Spleen (tissue), 11 donors: ENCODE measurements around the gene CDCA5. TPM values are rescaled to one million over a fixed set of nuclear protein-coding genes. Genes with fewer than 3 reads are reported as not detected.

ENCODE experiments used
- DNase-seq: peaks from one replicate; pipeline ENCODE4 v3.0.0-alpha.2; 2020
- H3K27ac ChIP-seq, 8 donors: fragments of 200-600 bp; sonication (generic) in 7 of 8; 1 replicate in 4 of 8; 2 replicates in 4 of 8; pipeline versions ENCODE4 v1.5.0 to v1.8.0; 2016 to 2021; ENCODE audit warnings: inconsistent platforms in 4 of 8, mild to moderate bottlenecking in 4 of 8, moderate library complexity in 1 of 8
- H3K27me3 ChIP-seq, 7 donors: fragments of 200-600 bp; sonication (generic) in 6 of 7; replicated peaks in 1 of 7; 1 replicate in 4 of 7; 2 replicates in 3 of 7; pipeline versions ENCODE4 v1.5.0 to v1.8.0; 2016 to 2021; ENCODE audit warnings: inconsistent platforms in 3 of 7, mild to moderate bottlenecking in 1 of 7
- H3K36me3 ChIP-seq, 6 donors: fragments of 200-600 bp; sonication (generic) in 5 of 6; 1 replicate in 4 of 6; 2 replicates in 2 of 6; pipeline versions ENCODE4 v1.5.0 to v1.8.0; 2016 to 2021; ENCODE audit warnings: inconsistent platforms in 2 of 6
- H3K4me1 ChIP-seq, 6 donors: fragments of 200-600 bp; sonication (generic) in 5 of 6; 1 replicate in 3 of 6; 2 replicates in 3 of 6; pipeline versions ENCODE4 v1.5.0 to v1.8.0; 2016 to 2021; ENCODE audit warnings: inconsistent platforms in 3 of 6
- H3K4me3 ChIP-seq, 8 donors: fragments of 200-600 bp; sonication (generic) in 7 of 8; 1 replicate in 4 of 8; 2 replicates in 4 of 8; pipeline versions ENCODE4 v1.5.0 to v1.8.0; 2016 to 2021; ENCODE audit warnings: inconsistent platforms in 4 of 8, mild to moderate bottlenecking in 4 of 8, moderate library complexity in 2 of 8
- H3K9me3 ChIP-seq, 8 donors: fragments of 200-600 bp; sonication (generic) in 7 of 8; 1 replicate in 4 of 8; 2 replicates in 4 of 8; pipeline versions ENCODE4 v1.5.0 to v1.8.0; 2016 to 2021; ENCODE audit warnings: inconsistent platforms in 4 of 8
- POLR2A ChIP-seq, 3 donors: fragments of 450-650 bp; IDR thresholded peaks; one replicate each; pipeline ENCODE4 v1.5.1; 2017; ENCODE audit warnings: antibody characterized with exemption in 3 of 3, mild to moderate bottlenecking in 1 of 3
- POLR2AphosphoS5 ChIP-seq, 3 donors: sonication (generic); formaldehyde crosslinking; IDR thresholded peaks; one replicate each; pipeline ENCODE4 v1.5.1; 2017; ENCODE audit warnings: antibody characterized with exemption in 3 of 3
- WGBS, 5 donors: extraction: QIAGEN DNeasy Blood & Tissue Kit in 3 of 5; methylation state at CpG; one replicate each; pipeline versions ENCODE4 v1.1.5 to v1.1.7; 2013 to 2018; 5-methylcytosine and 5-hydroxymethylcytosine counted together
- intact Hi-C: fragments of 100-400 bp; cut with DNase I; formaldehyde crosslinking; loops from one replicate; pipeline ENCODE4 v1.15.0; 2023; ENCODE audit warnings: low total_unique reads
- polyA plus RNA-seq, 3 donors: library from polyadenylated mRNA; stranded (reverse); fragments of 200-250 nt; gene quantifications; one replicate each; pipeline ENCODE4 v1.2.1, GENCODE V29; 2013
- total RNA-seq, 7 donors: library from RNA; depleted of rRNA in 3 of 7; stranded (reverse); fragments of >200 nt in 3 of 7; fragmentation: NEBNext Ultra II Directional in 4 of 7; extraction: Animal tissue kit (Norgen Biotek cat#: 25700) in 4 of 7; gene quantifications; one replicate each; pipeline versions ENCODE4 v1.1.0 to v1.2.1, GENCODE V29; 2016 to 2021
- TF ChIP-seq, protein P1 (sequence below), 11 experiments: fragments of 200-600 bp in 7 of 11; fragments of 450-650 bp in 4 of 11; sonication (generic) in 4 of 11; IDR thresholded peaks in 8 of 11; conservative IDR thresholded peaks in 3 of 11; 1 replicate in 7 of 11; 2 replicates in 4 of 11; pipeline versions ENCODE4 v1.4.0 to v1.8.0; 2016 to 2021; ENCODE audit warnings: antibody characterized with exemption in 11 of 11, inconsistent platforms in 4 of 11, mild to moderate bottlenecking in 1 of 11
- donor health status: healthy with polysubstance abuse.
- donor health status: DM: no; HTN: no; CAD: no; lungs with moderate emphysema.
- donor health status: DM: no; HTN: no; CAD: no.
- donor health status: Bipolar disorder and iron deficiency.
- donor health status: healthy.
- donor health status: DM: no; HTN: no; CAD: no.
- donor health status: DM: yes; HTN: yes; CAD: no.

Gene CDCA5
- total and polyA plus RNA-seq, 10 donors, result 1.5 to 11.1 (median 5.3) TPM

- H3K4me1 ChIP-seq, result peaks cover 0 to 13% (median 6%) of the 10 kb centered on the region in 6 donors
- intact Hi-C loops, result no loop called here
- WGBS, 5 donors, result 87 to 92% (median 88%) methylated on average over 6 of the region's 6 CpGs
Observed at GRCh38 chr11:65056999-65057398, 26.8 kb downstream of the CDCA5 start.

GRCh38 chr11:65055538-65055937, 28.3 kb downstream of the CDCA5 start:
- Histone ChIP-seq H3K4me1 (peaks cover 0 to 13% (median 6%) of the 10 kb centered on the region in 6 donors), H3K27me3 (no peaks in the 10 kb centered on the region), H3K4me3 (no peak overlapping the region), H3K27ac (no peak overlapping the region), H3K36me3 (no peaks in the 10 kb centered on the region), H3K9me3 (no peaks in the 10 kb centered on the region)
- TF ChIP-seq POLR2A (IDR thresholded peaks at IDR 0.05) (no peak), POLR2AphosphoS5 (IDR thresholded peaks at IDR 0.05) (no peak)
- TF ChIP-seq, protein P1, sequence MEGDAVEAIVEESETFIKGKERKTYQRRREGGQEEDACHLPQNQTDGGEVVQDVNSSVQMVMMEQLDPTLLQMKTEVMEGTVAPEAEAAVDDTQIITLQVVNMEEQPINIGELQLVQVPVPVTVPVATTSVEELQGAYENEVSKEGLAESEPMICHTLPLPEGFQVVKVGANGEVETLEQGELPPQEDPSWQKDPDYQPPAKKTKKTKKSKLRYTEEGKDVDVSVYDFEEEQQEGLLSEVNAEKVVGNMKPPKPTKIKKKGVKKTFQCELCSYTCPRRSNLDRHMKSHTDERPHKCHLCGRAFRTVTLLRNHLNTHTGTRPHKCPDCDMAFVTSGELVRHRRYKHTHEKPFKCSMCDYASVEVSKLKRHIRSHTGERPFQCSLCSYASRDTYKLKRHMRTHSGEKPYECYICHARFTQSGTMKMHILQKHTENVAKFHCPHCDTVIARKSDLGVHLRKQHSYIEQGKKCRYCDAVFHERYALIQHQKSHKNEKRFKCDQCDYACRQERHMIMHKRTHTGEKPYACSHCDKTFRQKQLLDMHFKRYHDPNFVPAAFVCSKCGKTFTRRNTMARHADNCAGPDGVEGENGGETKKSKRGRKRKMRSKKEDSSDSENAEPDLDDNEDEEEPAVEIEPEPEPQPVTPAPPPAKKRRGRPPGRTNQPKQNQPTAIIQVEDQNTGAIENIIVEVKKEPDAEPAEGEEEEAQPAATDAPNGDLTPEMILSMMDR (IDR thresholded peaks at IDR 0.05 in 8 of 11, conservative IDR thresholded peaks at IDR 0.05 in 3 of 11), result no peak
- WGBS, 5 donors, result 73 to 82% (median 77%) methylated on average over 1 of the region's 1 CpG
- intact Hi-C loops, result no loop called here
- no peak for DNase-seq

More at GRCh38 chr11:65056999-65057398, 26.8 kb downstream of the CDCA5 start:
- Histone ChIP-seq H3K4me3 (no peak overlapping the region), H3K27ac (no peak overlapping the region), H3K27me3 (no peaks in the 10 kb centered on the region), H3K9me3 (no peaks in the 10 kb centered on the region), H3K36me3 (no peaks in the 10 kb centered on the region)
- DNase-seq, result no peak
- TF ChIP-seq, protein P1 (IDR thresholded peaks at IDR 0.05 in 8 of 11, conservative IDR thresholded peaks at IDR 0.05 in 3 of 11), result no peak
- no peak for TF ChIP-seq POLR2AphosphoS5 (IDR thresholded peaks at IDR 0.05)
- no peak for TF ChIP-seq POLR2A (IDR thresholded peaks at IDR 0.05)

- 8 to 25% (median 17%) methylated on average over 8 of the region's 8 CpGs for WGBS, 5 donors
- no peak for DNase-seq
Observed at GRCh38 chr11:65053827-65054508, 29.9 kb downstream of the CDCA5 start.

GRCh38 chr11:65051398-65051858, 32.4 kb downstream of the CDCA5 start:
- Histone ChIP-seq H3K27ac (no peak overlapping the region), H3K9me3 (no peaks in the 10 kb centered on the region), H3K4me3 (no peak overlapping the region), H3K36me3 (no peaks in the 10 kb centered on the region), H3K4me1 (peaks cover 3 to 36% (median 25%) of the 10 kb centered on the region in 6 donors), H3K27me3 (no peaks in the 10 kb centered on the region)
- 80 to 85% (median 82%) methylated on average over 9 of the region's 9 CpGs for WGBS, 5 donors
- TF ChIP-seq, protein P1 (IDR thresholded peaks at IDR 0.05 in 8 of 11, conservative IDR thresholded peaks at IDR 0.05 in 3 of 11), result no peak
- no peak for TF ChIP-seq POLR2AphosphoS5 (IDR thresholded peaks at IDR 0.05)
- TF ChIP-seq POLR2A (IDR thresholded peaks at IDR 0.05), result no peak
- no peak for DNase-seq
- intact Hi-C loops, result no loop called here

More at GRCh38 chr11:65053827-65054508, 29.9 kb downstream of the CDCA5 start:
- Histone ChIP-seq H3K27me3 (no peaks in the 10 kb centered on the region), H3K36me3 (no peaks in the 10 kb centered on the region), H3K9me3 (no peaks in the 10 kb centered on the region), H3K4me1 (peaks cover 0 to 13% (median 6%) of the 10 kb centered on the region in 6 donors), H3K4me3 (no peak overlapping the region), H3K27ac (no peak overlapping the region)
- intact Hi-C loops, result no loop called here
- no peak for TF ChIP-seq POLR2A (IDR thresholded peaks at IDR 0.05)
- TF ChIP-seq POLR2AphosphoS5 (IDR thresholded peaks at IDR 0.05), result no peak
- TF ChIP-seq, protein P1 (IDR thresholded peaks at IDR 0.05 in 8 of 11, conservative IDR thresholded peaks at IDR 0.05 in 3 of 11), result no peak
